ENCODE results near the gene ARHGEF39.
"Not testable (repeated sequence)": the region's sequence is repeated elsewhere in the genome, so short reads cannot be mapped to it uniquely, and the experiment has no call there.

Gene ARHGEF39

GRCh38 chr9:35651956-35652828, 12.8 kb downstream of the ARHGEF39 start:
- DNase-seq (ENCODE audit: low read depth in 2 of 2), result no peak

GRCh38 chr9:35650341-35651158, 14.4 kb downstream of the ARHGEF39 start, which contains the start of gene SIT1:
Gene SIT1 (minus strand): TSS chr9:35650931. CDS start chr9:35650853, 78 bp downstream.
- DNase-seq (ENCODE audit: low read depth in 2 of 2), result no peak

GRCh38 chr9:35649431-35650340, 15.3 kb downstream of the ARHGEF39 start:
- DNase-seq (ENCODE audit: low read depth in 2 of 2), result no peak

- DNase-seq (ENCODE audit: low read depth in 2 of 2), result peak; percentile 78 to 85
These were observed 18.3 kb downstream of the ARHGEF39 start for GRCh38 chr9:35646533-35647265.

GRCh38 chr9:35646153-35646532, 18.9 kb downstream of the ARHGEF39 start:
- DNase-seq (ENCODE audit: low read depth in 2 of 2), result no peak

- DNase-seq (ENCODE audit: low read depth in 2 of 2), result not testable (repeated sequence)
These were observed 19.3 kb downstream of the ARHGEF39 start for GRCh38 chr9:35645736-35646135.

GRCh38 chr9:35643046-35643445, 21.9 kb downstream of the ARHGEF39 start:
- DNase-seq (ENCODE audit: low read depth in 2 of 2), result no peak

- DNase-seq (ENCODE audit: low read depth in 2 of 2), result not testable (repeated sequence)
These were observed 23.5 kb downstream of the ARHGEF39 start for GRCh38 chr9:35641478-35641877.

- not testable (repeated sequence) for DNase-seq (ENCODE audit: low read depth in 2 of 2)
These were observed 24.6 kb downstream of the ARHGEF39 start for GRCh38 chr9:35640431-35640830.

GRCh38 chr9:35639631-35640030, 25.4 kb downstream of the ARHGEF39 start:
- no peak for DNase-seq (ENCODE audit: low read depth in 2 of 2)

GRCh38 chr9:35639225-35639624, 25.8 kb downstream of the ARHGEF39 start:
- DNase-seq (ENCODE audit: low read depth in 2 of 2), result not testable (repeated sequence)

GRCh38 chr9:35638751-35639150, 26.2 kb downstream of the ARHGEF39 start:
- DNase-seq (ENCODE audit: low read depth in 2 of 2), result not testable (repeated sequence)

- DNase-seq (ENCODE audit: low read depth in 2 of 2), result not testable (repeated sequence)
These were observed 27.5 kb downstream of the ARHGEF39 start for GRCh38 chr9:35637427-35637955.

- DNase-seq (ENCODE audit: low read depth in 2 of 2), result not testable (repeated sequence)
These were observed 28.1 kb downstream of the ARHGEF39 start for GRCh38 chr9:35636877-35637246.

GRCh38 chr9:35636135-35636876, 28.7 kb downstream of the ARHGEF39 start:
- no peak for DNase-seq (ENCODE audit: low read depth in 2 of 2)

GRCh38 chr9:35635730-35636129, 29.3 kb downstream of the ARHGEF39 start:
- no peak for DNase-seq (ENCODE audit: low read depth in 2 of 2)

- DNase-seq (ENCODE audit: low read depth in 2 of 2), result no peak
These were observed 35.4 kb downstream of the ARHGEF39 start for GRCh38 chr9:35629597-35629996.

- DNase-seq (ENCODE audit: low read depth in 2 of 2), result no peak
These were observed 36.5 kb downstream of the ARHGEF39 start for GRCh38 chr9:35628389-35628991.

GRCh38 chr9:35627575-35627974, 37.4 kb downstream of the ARHGEF39 start:
- DNase-seq (ENCODE audit: low read depth in 2 of 2), result no peak
